GM12878 (cell line): ENCODE measurements around the gene NCAPD2. TPM values are rescaled to one million over a fixed set of nuclear protein-coding genes. Genes with fewer than 3 reads are reported as not detected.
A peak's percentile ranks its signal among the peaks of the same experiment; 100 is the strongest.

Experiments used
- BACH1 ChIP-seq: fragments of 450-650 bp; IDR thresholded peaks from 2 replicates; pipeline ENCODE4 v1.6.1; 2017; ENCODE audit warnings: mild to moderate bottlenecking, borderline replicate concordance
- CBX5 ChIP-seq: sonication (generic); IDR thresholded peaks from 2 replicates; pipeline ENCODE4 v1.6.1; 2016; ENCODE audit warnings: low read depth, moderate library complexity, mild to moderate bottlenecking, inconsistent platforms
- CREM ChIP-seq: IDR thresholded peaks from 2 replicates; pipeline ENCODE4 v1.6.1; 2014; ENCODE audit warnings: antibody characterized with exemption, low read depth
- CTCF ChIP-seq, 3 experiments: IDR thresholded peaks in 2 of 3; conservative IDR thresholded peaks in 1 of 3; 2 replicates each; pipeline ENCODE4 v1.5.1; 2011; ENCODE audit warnings: low read depth in 3 of 3, low read length in 3 of 3, mild to moderate bottlenecking in 3 of 3, control low read depth in 2 of 3, moderate library complexity in 2 of 3, inconsistent platforms in 1 of 3, mixed read lengths in 1 of 3; ENCODE audit not compliant: control insufficient read depth in 2 of 3, insufficient read depth in 1 of 3; ENCODE audit errors: extremely low read depth in 1 of 3
- DPF2 ChIP-seq: fragments of 450-650 bp; IDR thresholded peaks from 2 replicates; pipeline ENCODE4 v1.6.1; 2017; ENCODE audit warnings: mild to moderate bottlenecking
- E4F1 ChIP-seq: fragments of 450-650 bp; IDR thresholded peaks from 2 replicates; pipeline ENCODE4 v1.6.1; 2018; ENCODE audit warnings: borderline replicate concordance, mild to moderate bottlenecking; ENCODE audit not compliant: partially characterized antibody
- EP300 ChIP-seq, 2 experiments: fragments of 150-350 bp in 1 of 2; IDR thresholded peaks; 2 replicates each; pipeline ENCODE4 v1.6.1; 2011 to 2012; ENCODE audit warnings: low read depth in 2 of 2, low read length in 2 of 2, borderline replicate concordance in 1 of 2, improper control_type of control experiment in 1 of 2, inconsistent platforms in 1 of 2; ENCODE audit not compliant: control insufficient read depth in 1 of 2
- ETV6 ChIP-seq, 2 experiments: fragments of 450-650 bp in 1 of 2; IDR thresholded peaks in 1 of 2; conservative IDR thresholded peaks in 1 of 2; 2 replicates each; pipeline ENCODE4 v1.6.1; 2014; ENCODE audit warnings: antibody characterized with exemption in 1 of 2, borderline replicate concordance in 1 of 2, low read depth in 1 of 2, mild to moderate bottlenecking in 1 of 2, moderate library complexity in 1 of 2
- FOXM1 ChIP-seq: IDR thresholded peaks from 2 replicates; pipeline ENCODE4 v1.6.1; 2012; ENCODE audit warnings: low read depth, mild to moderate bottlenecking, inconsistent platforms, low read length, moderate library complexity
- GATAD2B ChIP-seq: fragments of 450-650 bp; conservative IDR thresholded peaks from 2 replicates; pipeline ENCODE4 v1.6.1; 2017; ENCODE audit warnings: low read depth, mild to moderate bottlenecking, moderate library complexity
- HDGF ChIP-seq: fragments of 450-650 bp; IDR thresholded peaks from 2 replicates; pipeline ENCODE4 v1.6.1; 2016; ENCODE audit warnings: antibody characterized with exemption
- IRF4 ChIP-seq: IDR thresholded peaks from 2 replicates; pipeline ENCODE4 v1.6.1; 2011; ENCODE audit warnings: low read depth, low read length
- KAT2A ChIP-seq: conservative IDR thresholded peaks from 2 replicates; pipeline ENCODE4 v1.6.1; 2011; ENCODE audit warnings: low read depth, low read length; ENCODE audit not compliant: control insufficient read depth
- MEF2A ChIP-seq: IDR thresholded peaks from 2 replicates; pipeline ENCODE4 v1.6.1; 2011; ENCODE audit warnings: low read depth, mild to moderate bottlenecking, low read length, moderate library complexity; ENCODE audit not compliant: insufficient read depth
- NFXL1 ChIP-seq: fragments of 450-650 bp; IDR thresholded peaks from 2 replicates; pipeline ENCODE4 v1.6.1; 2017; ENCODE audit warnings: antibody characterized with exemption, mild to moderate bottlenecking, borderline replicate concordance
- PAX5 ChIP-seq: IDR thresholded peaks from 2 replicates; pipeline ENCODE4 v1.6.1; 2011; ENCODE audit warnings: low read depth, low read length, borderline replicate concordance
- PKNOX1 ChIP-seq: fragments of 450-650 bp; IDR thresholded peaks from 2 replicates; pipeline ENCODE4 v1.6.1; 2016; ENCODE audit warnings: mild to moderate bottlenecking
- POLR2AphosphoS5 ChIP-seq: IDR thresholded peaks from 2 replicates; pipeline ENCODE4 v1.6.1; 2011; ENCODE audit warnings: mild to moderate bottlenecking, low read length, inconsistent platforms
- RB1 ChIP-seq: fragments of 450-650 bp; formaldehyde crosslinking; IDR thresholded peaks from 2 replicates; pipeline ENCODE4 v1.6.1; 2017; ENCODE audit warnings: mild to moderate bottlenecking, borderline replicate concordance
- RELA ChIP-seq: fragments of 450-650 bp; IDR thresholded peaks from 2 replicates; pipeline ENCODE4 v1.8.0; 2014; ENCODE audit warnings: borderline replicate concordance; ENCODE audit not compliant: partially characterized antibody
- RFX5 ChIP-seq: IDR thresholded peaks from 2 replicates; pipeline ENCODE4 v1.6.1; 2011; ENCODE audit warnings: low read depth, low read length, improper control_type of control experiment
- SMARCA5 ChIP-seq: fragments of 450-650 bp; IDR thresholded peaks from 2 replicates; pipeline ENCODE4 v1.6.1; 2017; ENCODE audit warnings: mild to moderate bottlenecking
- SMC3 ChIP-seq: IDR thresholded peaks from 2 replicates; pipeline ENCODE4 v1.6.1; 2011; ENCODE audit warnings: low read length, improper control_type of control experiment, borderline replicate concordance
- SREBF1 ChIP-seq: IDR thresholded peaks from 2 replicates; pipeline ENCODE4 v1.6.1; 2012; ENCODE audit warnings: mild to moderate bottlenecking, low read length
- WRNIP1 ChIP-seq: IDR thresholded peaks from 2 replicates; pipeline ENCODE4 v1.6.1; 2011; ENCODE audit warnings: low read depth, low read length, improper control_type of control experiment, borderline replicate concordance
- ZNF217 ChIP-seq: fragments of 450-650 bp; IDR thresholded peaks from 2 replicates; pipeline ENCODE4 v1.6.1; 2017; ENCODE audit warnings: antibody characterized with exemption, mild to moderate bottlenecking
- ZSCAN29 ChIP-seq: fragments of 450-650 bp; IDR thresholded peaks from 2 replicates; pipeline ENCODE4 v1.6.1; 2017; ENCODE audit warnings: mild to moderate bottlenecking, moderate library complexity
- polyA plus RNA-seq, 11 experiments: library from polyadenylated mRNA; depleted of rRNA in 4 of 11; unstranded in 6 of 11; stranded (reverse) in 5 of 11; fragments of >200 nt; fragmentation: Nextera tagmentation in 4 of 11; fragmentation: Illumina TruSeq in 1 of 11; extraction: Ambion mirVana in 4 of 11; extraction: Trizol in 1 of 11; gene quantifications; 1 replicate in 1 of 11; 2 replicates in 10 of 11; pipeline versions ENCODE4 v1.2.1 to v1.2.3, GENCODE V29; 2011 to 2016; ENCODE audit warnings: inconsistent platforms in 2 of 11, missing spikeins in 2 of 11, low read depth in 1 of 11
- total RNA-seq, 4 experiments: library from RNA; depleted of rRNA in 3 of 4; stranded (reverse); fragments of >200 nt in 3 of 4; fragmentation: Illumina TruSeq in 1 of 4; extraction: Trizol in 1 of 4; gene quantifications; 2 replicates each; pipeline versions ENCODE4 v1.2.1 to v1.2.3, GENCODE V29; 2013 to 2021

NCAPD2 gene
- total and polyA plus RNA-seq, 10 of the 15 experiments (the other 5 are each of a cell fraction or from before 2014, with no cell fraction given) = 24.2 to 160 (median 110) TPM

GRCh38 chr12:6492838-6493496, 935 bp upstream of the NCAPD2 start, which contains the start of gene MRPL51 (continued):
- TF ChIP-seq ZNF217 (no peak), WRNIP1 (no peak), RB1 (peak; percentile 10; the same call in 1 of the 2 replicates), MEF2A (no peak), DPF2 (no peak), IRF4 (0 out of 2 replicates have a peak, but pooled peaks have one; percentile 5), NFXL1 (no peak), HDGF (no peak; the same call in 1 of the 2 replicates), CREM (peak; percentile 81), ETV6 (conservative IDR thresholded peaks at IDR 0.05 in 1 of 2, IDR thresholded peaks at IDR 0.05 in 1 of 2; ENCODE audit: borderline replicate concordance in 1 of 2, low read depth in 1 of 2) (peak in 1 of 2 experiments; percentile 32; a peak in 1 of 4 replicates), PKNOX1 (peak; percentile 70; the same call in 1 of the 2 replicates), E4F1 (peak; percentile 76), RELA (no peak), FOXM1 (0 out of 2 replicates have a peak, but pooled peaks have one; percentile 38), SMC3 (no peak), CBX5 (no peak), BACH1 (peak; percentile 64; the same call in 1 of the 2 replicates), EP300 (IDR thresholded peaks at IDR 0.05; ENCODE audit: borderline replicate concordance in 1 of 2, control insufficient read depth in 1 of 2, low read depth in 2 of 2, low read length in 2 of 2) (no peak), CTCF (IDR thresholded peaks at IDR 0.05 in 2 of 3, conservative IDR thresholded peaks at IDR 0.05 in 1 of 3; ENCODE audit: control insufficient read depth in 2 of 3, extremely low read depth in 1 of 3, insufficient read depth in 1 of 3, low read depth in 3 of 3, low read length in 3 of 3) (no peak), POLR2AphosphoS5 (peak; percentile 91), RFX5 (no peak), SREBF1 (no peak), PAX5 (no peak), SMARCA5 (no peak), ZSCAN29 (no peak), KAT2A (no peak), GATAD2B (0 out of 2 replicates have a peak, but pooled peaks have one; percentile 37)
